Suppressor macrophage (primary cell): ENCODE measurements around the gene LZTS3.

Experiments
- DNase-seq, 4 experiments: peaks; one replicate each; pipeline ENCODE4 v3.0.0-alpha.2; 2020 to 2022
- total RNA-seq, 17 experiments: gene quantifications; one replicate each; lab custom pipeline; 2026; ENCODE audit warnings: mixed read lengths in 6 of 17, inconsistent platforms in 3 of 17; lab: John Stamatoyannopoulos, UW

The LZTS3 gene
- total RNA-seq = 0.60 to 6.3 (median 1.7) reads per million in 17 experiments

GRCh38 chr20:3172933-3173609, at the start of gene LZTS3:
Gene LZTS3, minus strand, starts transcription at chr20:3173549. Its CDS starts 6,386 bp downstream, at chr20:3167163.
- DNase-seq = peak; percentile 52 to 81 (median 62)

GRCh38 chr20:3221398-3222226, 48.3 kb upstream of the LZTS3 start:
- no peak for DNase-seq

DNA sequence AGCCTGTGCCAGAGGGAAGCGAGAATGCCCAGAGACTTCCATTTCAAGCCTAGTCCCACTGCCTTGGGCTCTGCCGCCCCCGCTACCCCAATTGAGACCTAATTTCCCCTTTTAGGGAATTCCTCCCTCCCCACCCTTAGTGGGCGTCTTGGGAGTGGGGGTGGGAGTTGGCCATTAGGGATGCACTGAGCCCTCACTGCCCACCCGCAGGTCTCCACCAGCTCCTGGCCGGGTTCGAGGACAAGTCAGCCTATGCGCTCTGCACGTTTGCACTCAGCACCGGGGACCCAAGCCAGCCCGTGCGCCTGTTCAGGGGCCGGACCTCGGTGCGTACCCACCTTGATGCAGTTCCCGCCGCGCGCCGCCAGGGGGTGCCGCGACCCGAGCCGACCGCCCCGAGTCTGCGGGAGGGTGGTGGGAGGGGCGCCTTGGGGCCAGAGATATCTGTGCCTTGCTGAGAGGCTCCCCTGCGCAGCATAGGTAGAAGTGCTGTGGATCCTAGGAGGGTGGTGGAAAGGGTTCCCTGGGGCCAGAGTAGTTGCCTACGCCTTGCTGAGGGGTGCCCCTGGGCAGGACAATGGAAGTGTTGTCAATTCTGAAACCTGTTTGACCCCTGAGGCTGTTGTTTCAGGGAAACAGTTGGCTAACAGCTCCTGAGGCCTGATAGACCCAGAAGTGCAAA, 45.1 kb upstream of the LZTS3 start:
- DNase-seq = peak; percentile 52 to 79 (median 64)

- peak in 3 of 4 experiments; percentile 42 to 68 (median 67) for DNase-seq
These were observed 42.1 kb upstream of the LZTS3 start for GRCh38 chr20:3215359-3215917.

DNA sequence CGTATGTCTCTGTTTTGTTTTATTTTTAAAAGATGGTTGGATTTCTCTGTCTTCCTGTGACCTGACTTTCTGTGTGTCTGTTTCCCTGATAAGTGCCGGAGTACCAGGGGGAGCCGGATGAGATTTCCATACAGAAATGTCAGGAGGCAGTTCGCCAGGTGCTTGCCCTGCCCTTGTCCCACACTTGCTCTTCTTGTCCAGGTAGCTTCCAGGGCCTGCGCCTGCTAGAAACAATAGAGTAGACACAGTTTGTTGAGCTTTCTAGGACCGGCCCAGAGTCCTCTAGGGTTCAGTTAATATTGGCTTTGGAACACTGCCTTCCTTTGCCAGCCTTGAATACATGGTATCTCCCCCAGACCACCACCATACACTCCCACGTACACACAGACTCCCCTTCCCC, 39.9 kb upstream of the LZTS3 start:
- DNase-seq = no peak

DNA sequence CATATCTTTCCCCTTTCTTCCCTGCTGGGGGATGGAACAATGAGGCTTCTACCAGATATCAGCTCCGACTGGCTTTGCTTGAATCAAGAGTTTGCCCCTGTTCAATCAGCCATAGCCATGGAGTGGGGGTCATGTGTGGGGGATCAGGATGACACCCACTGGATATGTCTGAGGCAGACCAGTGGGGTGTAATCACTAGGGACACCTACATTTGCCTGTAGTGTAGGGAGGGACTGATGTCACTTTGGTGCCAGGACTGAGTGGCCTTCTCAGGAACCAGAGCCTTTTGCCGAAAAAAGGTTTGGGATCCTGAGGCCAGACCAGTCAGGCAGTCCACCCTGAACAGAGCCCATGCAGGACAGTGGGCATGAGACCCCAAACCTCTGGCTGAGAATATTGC, 37.0 kb upstream of the LZTS3 start:
- DNase-seq = no peak

GRCh38 chr20:3209946-3210317, 36.6 kb upstream of the LZTS3 start:
- peak; percentile 32 to 62 (median 52) for DNase-seq

GRCh38 chr20:3209257-3209945, 36.1 kb upstream of the LZTS3 start, which contains the start of gene ITPA:
Gene ITPA, plus strand, starts transcription at chr20:3209498. Its CDS starts 54 bp downstream, at chr20:3209552.
- DNase-seq = peak; percentile 57 to 78 (median 73)

- peak; percentile 28 to 45 (median 44) for DNase-seq
These were observed 35.5 kb upstream of the LZTS3 start for GRCh38 chr20:3208786-3209256.

- DNase-seq = peak; percentile 91 to 96 (median 92)
These were observed 30.9 kb upstream of the LZTS3 start, which contains the start of gene DDRGK1 for GRCh38 chr20:3204124-3204794. Gene DDRGK1, minus strand, starts transcription at chr20:3204682. Its CDS starts 55 bp downstream, at chr20:3204627.

DNA sequence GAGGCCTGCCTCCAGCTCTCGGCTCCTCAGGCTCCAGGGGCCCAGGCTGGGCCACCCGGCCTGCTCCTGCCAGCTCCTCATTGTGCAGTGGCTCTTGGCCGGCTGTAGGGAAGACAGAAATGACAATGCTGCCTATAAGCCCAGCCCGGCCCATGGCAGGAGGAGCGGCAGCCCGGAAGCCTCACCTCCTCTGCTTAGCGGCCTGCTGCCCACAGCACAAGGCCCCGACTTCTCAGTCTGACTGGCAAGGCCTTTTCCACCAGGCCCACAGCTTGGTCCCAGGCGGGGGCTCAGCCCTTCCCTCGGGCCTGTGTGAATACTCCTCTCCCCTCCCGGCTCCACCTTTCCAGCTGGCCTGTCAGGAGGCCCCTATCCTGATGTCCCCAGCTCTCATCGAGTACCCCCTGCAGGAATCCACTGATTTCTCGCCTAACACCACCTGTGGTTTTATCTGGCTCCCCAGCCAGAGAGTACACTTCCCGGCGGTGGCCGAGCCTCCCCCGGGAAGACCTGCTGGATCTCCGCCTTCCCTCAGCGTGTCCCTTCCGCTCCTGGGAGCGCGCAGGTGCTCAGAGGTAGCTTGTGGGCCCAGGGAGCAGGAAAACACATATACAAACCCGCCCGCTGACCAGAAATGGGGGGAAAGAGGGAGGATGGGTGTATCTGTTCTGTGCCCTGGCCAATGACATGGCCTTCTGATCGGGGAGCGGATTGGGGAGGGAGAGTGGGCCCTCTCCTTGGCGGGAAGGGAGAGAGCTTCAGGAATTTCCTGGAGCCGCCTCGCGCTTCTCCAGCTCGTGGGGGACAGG, 30.2 kb upstream of the LZTS3 start:
- DNase-seq = peak; percentile 20 to 51 (median 42)

- DNase-seq = no peak
These were observed 29.6 kb upstream of the LZTS3 start for GRCh38 chr20:3202965-3203314.

DNA sequence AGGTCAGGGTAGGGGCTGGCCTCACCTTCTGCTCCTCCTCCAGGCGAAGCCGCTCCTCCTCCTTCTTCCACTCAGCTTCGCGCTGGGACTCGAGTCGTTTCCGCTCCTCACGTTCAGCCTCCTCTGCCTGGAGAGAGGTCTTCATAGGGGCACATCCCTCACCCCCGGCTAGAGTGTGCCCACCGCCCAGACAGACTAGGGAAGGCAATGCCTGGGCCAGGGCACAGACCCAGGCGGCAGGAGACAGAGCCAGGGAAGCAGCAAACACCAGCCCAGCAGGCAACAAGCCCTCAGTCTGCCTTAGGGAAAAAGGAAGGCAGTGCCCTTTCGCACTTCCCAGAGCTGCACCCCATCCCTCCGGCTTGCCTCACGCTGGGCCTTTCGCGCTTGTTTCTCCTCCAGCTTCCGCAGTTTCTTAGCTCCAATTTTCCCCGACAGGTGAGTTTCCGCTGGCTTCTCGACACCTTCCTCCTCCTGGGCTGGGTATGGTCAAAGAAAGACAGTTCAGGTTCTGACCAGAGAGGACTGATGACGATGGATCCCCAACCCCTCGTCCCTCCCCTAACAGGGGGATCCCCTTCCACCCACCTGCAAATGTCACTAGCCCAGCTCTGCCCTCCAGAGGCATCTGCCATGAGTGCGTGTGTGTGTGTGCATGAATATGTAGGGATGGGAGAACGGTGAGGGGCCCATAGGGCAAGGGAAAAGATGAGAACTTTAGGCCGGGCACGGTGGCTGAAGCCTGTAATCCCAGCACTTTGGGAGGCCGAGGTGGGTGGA, 26.8 kb upstream of the LZTS3 start:
- no peak for DNase-seq

- DNase-seq = no peak
These were observed 25.9 kb upstream of the LZTS3 start for GRCh38 chr20:3199206-3199605.

GRCh38 chr20:3195590-3196237, 22.4 kb upstream of the LZTS3 start:
- peak in 2 of 4 experiments; percentile 28 to 36 for DNase-seq

- DNase-seq = no peak
These were observed 21.4 kb upstream of the LZTS3 start for GRCh38 chr20:3194617-3195280.

DNA sequence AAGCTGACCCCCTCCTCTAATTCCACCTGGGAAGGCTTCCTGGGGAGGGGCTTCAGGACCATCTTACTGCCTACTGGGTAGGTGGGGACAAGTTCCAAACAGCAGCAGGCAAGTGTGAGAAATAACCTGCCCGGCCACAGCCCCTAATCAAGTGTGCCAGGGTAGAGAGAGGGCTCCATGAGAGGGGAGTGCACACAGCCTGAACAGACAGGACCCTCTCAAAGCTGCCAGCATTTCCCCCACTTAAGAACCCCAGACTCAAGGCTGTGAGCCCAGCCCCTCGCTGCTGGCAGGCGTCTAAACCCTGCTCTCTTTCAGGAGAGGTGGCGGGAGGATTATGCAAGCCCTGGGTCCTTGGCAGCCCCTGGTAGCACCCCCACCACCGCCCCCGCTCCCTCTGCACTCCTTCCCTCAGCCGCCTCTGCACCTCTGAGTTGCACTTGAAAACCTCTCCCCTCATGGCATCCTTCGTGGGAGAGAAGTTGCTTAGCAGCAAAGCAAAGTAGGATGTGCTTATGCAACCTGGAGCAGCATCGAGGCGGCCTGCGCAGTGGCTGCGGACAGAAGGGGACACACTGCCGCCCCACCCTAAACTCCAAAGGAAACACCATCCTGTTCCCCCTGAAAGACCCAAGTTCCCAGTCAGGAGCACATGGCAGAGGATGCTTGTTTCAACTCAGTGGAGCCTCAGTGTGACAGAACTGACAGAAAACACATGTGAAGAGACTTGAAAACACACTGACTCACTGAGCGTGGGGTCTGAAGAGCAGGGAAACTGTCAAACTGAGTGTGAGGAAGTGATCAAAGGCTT, 20.7 kb upstream of the LZTS3 start:
- DNase-seq = peak in 1 of 4 experiments; percentile 20
